HG03066 (cell line): ENCODE measurements around the gene CDH1.

ENCODE experiments used
- ATAC-seq: cut with Tn5 transposase; IDR thresholded peaks from one replicate; pipeline ENCODE4 v1.9.1; 2021; ENCODE audit warnings: low read depth; ENCODE audit not compliant: unreplicated experiment

Gene CDH1

GRCh38 chr16:68843482-68844210, 106.6 kb downstream of the CDH1 start, which contains the start of gene TANGO6:
Gene TANGO6 (plus strand): TSS chr16:68843531. CDS start chr16:68843618, 87 bp downstream.
- ATAC-seq = peak; percentile 81

DNA sequence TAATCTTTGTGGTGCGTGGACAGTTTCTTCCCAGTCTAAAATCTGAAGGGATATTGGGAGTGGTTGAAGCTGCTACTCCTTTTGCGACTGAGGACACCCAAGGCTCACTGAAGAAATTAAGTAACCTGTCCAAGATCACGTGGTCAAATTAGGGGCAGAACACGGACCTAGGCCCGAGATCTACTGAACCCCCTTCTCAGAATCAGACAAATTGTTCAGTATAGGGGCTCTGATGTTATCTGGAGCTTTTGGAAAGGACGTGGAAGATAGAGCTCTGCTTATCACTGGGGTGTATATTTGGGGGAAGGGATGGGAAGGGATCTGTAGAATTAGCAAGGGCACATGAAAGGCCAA, 107.1 kb downstream of the CDH1 start:
- ATAC-seq = no peak

DNA sequence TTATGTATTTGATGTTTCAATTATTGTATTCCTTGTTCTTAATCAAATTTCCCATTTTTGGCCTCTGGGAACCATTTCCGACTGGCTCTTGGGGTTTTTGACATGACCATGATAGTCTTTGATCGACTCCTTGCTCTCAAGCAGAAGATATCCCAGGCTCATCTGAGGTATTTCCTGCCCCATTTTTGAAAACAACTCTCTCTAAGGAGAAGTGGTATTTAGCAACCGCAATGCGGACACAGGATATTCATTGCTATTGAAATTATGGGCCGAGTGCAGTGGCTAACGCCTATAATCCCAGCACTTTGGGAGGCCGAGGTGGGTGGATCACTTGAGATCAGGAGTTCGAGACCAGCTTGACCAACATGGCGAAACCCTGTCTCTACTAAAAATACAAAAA, 111.7 kb downstream of the CDH1 start:
- no peak for ATAC-seq

GRCh38 chr16:68850481-68850880, 113.4 kb downstream of the CDH1 start:
- ATAC-seq = no peak

DNA sequence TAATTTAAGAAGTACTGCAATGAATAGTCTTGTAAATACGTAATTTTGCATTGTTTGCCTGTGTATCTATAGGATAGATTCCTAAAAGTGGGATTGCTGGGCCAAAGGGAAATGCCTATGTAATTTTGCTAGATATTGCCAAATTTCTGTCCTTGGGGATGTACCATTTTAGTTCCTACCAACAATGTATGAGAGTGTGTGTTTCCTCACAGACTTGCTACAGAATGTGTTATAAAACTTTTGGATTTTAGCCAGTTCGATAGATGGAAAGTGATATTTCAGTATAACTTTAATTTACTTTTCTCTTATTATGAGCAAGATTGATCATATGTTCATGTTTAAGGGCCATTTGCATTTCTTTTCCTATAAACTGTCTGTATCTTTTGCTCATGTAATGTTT, 114.5 kb downstream of the CDH1 start:
- no peak for ATAC-seq

DNA sequence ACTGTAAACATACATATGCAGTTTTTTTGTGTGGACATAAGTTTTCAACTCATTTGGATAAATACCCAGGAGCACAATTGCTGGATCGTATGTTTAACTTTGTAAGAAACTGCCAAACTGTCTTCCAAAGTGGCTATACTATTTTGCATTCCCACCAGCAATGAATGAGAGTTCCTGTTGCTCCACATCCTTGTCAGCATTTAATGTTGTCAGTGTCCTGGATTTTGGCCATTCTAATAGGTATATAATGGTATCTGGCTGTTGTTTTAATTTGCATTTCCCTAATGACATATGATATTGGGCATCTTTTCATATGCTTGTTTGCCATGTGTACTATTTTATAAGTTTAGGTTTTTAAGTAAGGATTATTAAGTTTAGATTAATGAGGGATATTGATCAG, 120.4 kb downstream of the CDH1 start:
- no peak for ATAC-seq

- ATAC-seq = no peak
Observed at GRCh38 chr16:68859828-68860227, 122.7 kb downstream of the CDH1 start.

GRCh38 chr16:68860978-68861892, 124.1 kb downstream of the CDH1 start:
- no peak for ATAC-seq

GRCh38 chr16:68866933-68867332, 129.8 kb downstream of the CDH1 start:
- ATAC-seq = no peak

GRCh38 chr16:68869492-68870088, 132.5 kb downstream of the CDH1 start:
- ATAC-seq = no peak

- ATAC-seq = no peak
Observed at GRCh38 chr16:68873635-68874471, 136.8 kb downstream of the CDH1 start.

DNA sequence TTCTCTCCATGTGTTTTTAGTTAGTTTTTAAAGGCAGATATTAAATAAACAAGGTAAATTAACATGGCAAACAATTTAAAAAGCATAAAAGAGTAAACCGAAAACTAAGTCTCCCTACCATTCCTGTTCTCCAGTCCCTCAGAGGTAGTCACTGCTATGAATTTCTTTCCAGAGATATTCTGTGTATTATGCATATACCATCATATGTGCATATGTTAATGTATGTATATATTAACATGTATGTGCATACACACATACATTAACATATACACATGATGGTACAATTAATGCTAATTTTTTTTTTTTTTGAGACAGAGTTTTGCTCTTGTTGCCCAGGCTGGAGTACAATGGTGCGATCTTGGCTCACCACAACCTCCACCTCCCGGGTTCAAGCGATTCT, 138.8 kb downstream of the CDH1 start:
- ATAC-seq = no peak

DNA sequence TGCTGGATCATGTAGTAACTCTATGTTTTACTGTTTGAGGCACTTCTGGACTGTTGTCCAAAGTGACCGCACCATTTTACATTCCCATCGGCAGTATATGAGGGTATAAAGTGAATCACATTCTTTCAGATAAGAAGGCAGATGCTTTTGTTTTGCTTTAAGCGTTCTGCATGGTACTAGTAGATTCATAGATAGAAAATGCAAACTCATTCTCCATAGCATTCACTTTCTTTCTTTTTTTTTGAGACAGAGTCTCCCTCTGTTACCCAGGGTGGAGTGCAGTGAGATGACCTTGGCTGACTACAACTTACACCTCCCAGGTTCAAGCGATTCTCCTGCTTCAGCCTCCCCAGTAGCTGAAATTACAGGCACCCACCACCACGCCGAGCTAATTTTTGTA, 146.6 kb downstream of the CDH1 start:
- no peak for ATAC-seq

- ATAC-seq = no peak
Observed at GRCh38 chr16:68884401-68884800, 147.3 kb downstream of the CDH1 start.
